ENCODE results near the gene TBC1D25.

The TBC1D25 gene

GRCh38 chrX:48606091-48606490, 66.6 kb downstream of the TBC1D25 start:
- DNase-seq, result no peak

- no peak for DNase-seq
Observed at GRCh38 chrX:48611703-48612102, 72.2 kb downstream of the TBC1D25 start.

All from CD4-positive, alpha-beta T cell treated with Interleukin-21 for 1 hour (primary cell).